Measurements from ENCODE around the gene RAP1GAP2. TPM values are rescaled to one million over a fixed set of nuclear protein-coding genes. Genes with fewer than 3 reads are reported as not detected.

RAP1GAP2 gene
- total RNA-seq, 1 donor: 2.9 TPM

DNA sequence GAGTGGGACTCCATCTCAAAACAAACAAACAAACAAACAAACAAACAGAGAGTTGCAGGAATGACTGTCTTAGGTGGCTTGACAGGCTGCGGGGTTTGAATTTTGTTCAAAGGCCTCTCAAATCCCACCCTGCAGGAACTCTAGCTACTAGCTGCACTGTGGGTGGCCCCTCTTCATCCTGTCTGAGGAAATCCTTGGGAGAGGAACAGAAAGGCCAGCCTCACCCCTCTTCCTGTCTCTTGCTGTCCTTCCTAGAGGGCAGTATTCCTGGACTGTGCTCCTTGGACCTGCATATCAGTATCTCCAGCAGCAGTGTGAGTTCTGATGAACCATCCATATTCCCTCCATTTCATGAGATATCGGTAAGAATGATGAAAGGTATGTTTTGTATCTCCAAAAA, 44.7 kb upstream of the RAP1GAP2 start:
- Histone ChIP-seq H2AFZ (ENCODE audit: low read length) (no peak overlapping the region), H3K9me3 (ENCODE audit: low read depth, low read length) (no peaks in the 10 kb centered on the region), H3K36me3 (ENCODE audit: insufficient read depth, low read length) (no peaks in the 10 kb centered on the region), H3K27me3 (ENCODE audit: insufficient read depth, low read length) (peaks cover 36% of the 10 kb centered on the region), H3K79me2 (ENCODE audit: insufficient read depth, low read length) (no peaks in the 10 kb centered on the region), H3K4me2 (ENCODE audit: insufficient read depth, low read length) (no peak overlapping the region), H4K20me1 (ENCODE audit: insufficient read depth, low read length) (no peaks in the 10 kb centered on the region), H3K4me3 (ENCODE audit: insufficient read depth, low read length) (no peak overlapping the region), H3K4me1 (ENCODE audit: insufficient read depth, low read length) (no peaks in the 10 kb centered on the region), H3K27ac (ENCODE audit: low read depth, low read length) (no peak overlapping the region)
- peak; percentile 73 for DNase-seq (ENCODE audit: insufficient read length, low spot score, missing footprints)
- TF ChIP-seq, protein P1, sequence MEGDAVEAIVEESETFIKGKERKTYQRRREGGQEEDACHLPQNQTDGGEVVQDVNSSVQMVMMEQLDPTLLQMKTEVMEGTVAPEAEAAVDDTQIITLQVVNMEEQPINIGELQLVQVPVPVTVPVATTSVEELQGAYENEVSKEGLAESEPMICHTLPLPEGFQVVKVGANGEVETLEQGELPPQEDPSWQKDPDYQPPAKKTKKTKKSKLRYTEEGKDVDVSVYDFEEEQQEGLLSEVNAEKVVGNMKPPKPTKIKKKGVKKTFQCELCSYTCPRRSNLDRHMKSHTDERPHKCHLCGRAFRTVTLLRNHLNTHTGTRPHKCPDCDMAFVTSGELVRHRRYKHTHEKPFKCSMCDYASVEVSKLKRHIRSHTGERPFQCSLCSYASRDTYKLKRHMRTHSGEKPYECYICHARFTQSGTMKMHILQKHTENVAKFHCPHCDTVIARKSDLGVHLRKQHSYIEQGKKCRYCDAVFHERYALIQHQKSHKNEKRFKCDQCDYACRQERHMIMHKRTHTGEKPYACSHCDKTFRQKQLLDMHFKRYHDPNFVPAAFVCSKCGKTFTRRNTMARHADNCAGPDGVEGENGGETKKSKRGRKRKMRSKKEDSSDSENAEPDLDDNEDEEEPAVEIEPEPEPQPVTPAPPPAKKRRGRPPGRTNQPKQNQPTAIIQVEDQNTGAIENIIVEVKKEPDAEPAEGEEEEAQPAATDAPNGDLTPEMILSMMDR (IDR thresholded peaks at IDR 0.05; ENCODE audit: extremely low read depth, low read depth, low read length): no peak

DNA sequence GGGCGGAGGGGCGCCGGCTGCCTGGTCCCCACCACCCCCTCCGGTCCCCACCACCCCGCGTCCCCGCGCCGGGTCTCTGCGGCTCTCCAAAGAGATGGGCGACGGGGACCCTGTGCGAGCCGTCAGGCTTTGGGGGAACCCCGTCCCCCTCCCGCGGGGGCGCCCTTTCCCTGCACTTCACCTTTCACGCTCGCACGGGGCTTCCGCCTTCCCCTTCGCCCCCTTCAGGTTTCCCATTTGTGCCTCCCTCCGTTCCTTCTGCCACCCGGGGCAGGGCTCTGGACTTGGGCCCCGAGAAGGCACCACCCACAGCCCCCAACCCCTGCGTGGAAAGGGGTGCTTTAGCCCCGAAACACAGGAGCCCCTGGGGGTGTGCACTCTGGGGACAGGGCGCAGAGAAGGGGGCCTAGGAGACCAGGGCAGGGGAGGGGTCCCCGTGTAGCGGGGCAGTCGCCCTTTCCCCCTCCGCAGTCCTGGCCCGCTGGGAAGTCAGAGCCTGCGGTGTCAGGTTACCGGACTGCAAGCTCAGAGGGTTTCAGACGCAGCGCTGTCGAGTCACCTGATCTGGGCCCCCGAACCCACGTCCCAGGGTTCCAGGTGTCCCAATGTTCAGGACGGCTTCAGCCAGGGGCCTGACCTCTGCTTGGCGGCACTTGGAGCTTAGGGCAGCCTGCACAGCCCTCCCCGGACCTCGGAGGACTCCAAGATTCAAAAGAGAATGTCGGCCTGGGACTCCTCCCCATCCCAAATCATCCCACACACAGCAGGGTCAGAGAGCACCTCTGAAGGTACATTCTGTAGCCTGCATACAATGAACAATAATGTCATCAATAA, 40.1 kb upstream of the RAP1GAP2 start:
- Histone ChIP-seq H3K4me3 (ENCODE audit: insufficient read depth, low read length) (no peak overlapping the region), H3K4me1 (ENCODE audit: insufficient read depth, low read length) (no peaks in the 10 kb centered on the region), H3K27ac (ENCODE audit: low read depth, low read length) (no peak overlapping the region), H3K79me2 (ENCODE audit: insufficient read depth, low read length) (no peaks in the 10 kb centered on the region), H3K27me3 (ENCODE audit: insufficient read depth, low read length) (peaks cover 14% of the 10 kb centered on the region), H2AFZ (ENCODE audit: low read length) (no peak overlapping the region), H3K9me3 (ENCODE audit: low read depth, low read length) (no peaks in the 10 kb centered on the region), H4K20me1 (ENCODE audit: insufficient read depth, low read length) (no peaks in the 10 kb centered on the region), H3K4me2 (ENCODE audit: insufficient read depth, low read length) (no peak overlapping the region), H3K36me3 (ENCODE audit: insufficient read depth, low read length) (no peaks in the 10 kb centered on the region)
- TF ChIP-seq, protein P1 (IDR thresholded peaks at IDR 0.05; ENCODE audit: extremely low read depth, low read depth, low read length): no peak
- DNase-seq (ENCODE audit: insufficient read length, low spot score, missing footprints): peak; percentile 83

DNA sequence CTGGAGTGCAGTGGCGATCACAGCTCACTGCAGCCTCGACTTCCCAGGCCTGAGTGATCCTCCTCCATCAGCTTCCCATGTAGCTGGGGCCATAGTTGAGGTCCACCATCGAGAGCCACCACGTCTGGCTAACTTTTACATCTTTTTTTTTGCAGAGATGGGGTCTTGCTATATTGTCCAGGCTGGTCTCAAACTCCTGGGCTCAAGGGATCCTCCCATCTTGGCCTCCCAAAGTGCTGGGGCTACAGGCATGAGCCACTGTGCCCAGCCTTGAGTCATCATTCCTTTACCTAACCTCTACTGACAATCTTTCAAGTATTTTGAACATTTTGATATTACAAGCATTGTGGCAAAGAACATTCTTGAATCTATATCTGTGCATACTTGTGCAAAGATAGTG, 37.4 kb upstream of the RAP1GAP2 start:
- Histone ChIP-seq H3K36me3 (ENCODE audit: insufficient read depth, low read length) (no peaks in the 10 kb centered on the region), H3K4me2 (ENCODE audit: insufficient read depth, low read length) (no peak overlapping the region), H3K79me2 (ENCODE audit: insufficient read depth, low read length) (no peaks in the 10 kb centered on the region), H3K4me3 (ENCODE audit: insufficient read depth, low read length) (no peak overlapping the region), H3K9me3 (ENCODE audit: low read depth, low read length) (no peaks in the 10 kb centered on the region), H3K4me1 (ENCODE audit: insufficient read depth, low read length) (no peaks in the 10 kb centered on the region), H3K27me3 (ENCODE audit: insufficient read depth, low read length) (peaks cover 20% of the 10 kb centered on the region), H4K20me1 (ENCODE audit: insufficient read depth, low read length) (no peaks in the 10 kb centered on the region), H3K27ac (ENCODE audit: low read depth, low read length) (no peak overlapping the region), H2AFZ (ENCODE audit: low read length) (no peak overlapping the region)
- TF ChIP-seq, protein P1 (IDR thresholded peaks at IDR 0.05; ENCODE audit: extremely low read depth, low read depth, low read length): no peak
- peak; percentile 37 for DNase-seq (ENCODE audit: insufficient read length, low spot score, missing footprints)

DNA sequence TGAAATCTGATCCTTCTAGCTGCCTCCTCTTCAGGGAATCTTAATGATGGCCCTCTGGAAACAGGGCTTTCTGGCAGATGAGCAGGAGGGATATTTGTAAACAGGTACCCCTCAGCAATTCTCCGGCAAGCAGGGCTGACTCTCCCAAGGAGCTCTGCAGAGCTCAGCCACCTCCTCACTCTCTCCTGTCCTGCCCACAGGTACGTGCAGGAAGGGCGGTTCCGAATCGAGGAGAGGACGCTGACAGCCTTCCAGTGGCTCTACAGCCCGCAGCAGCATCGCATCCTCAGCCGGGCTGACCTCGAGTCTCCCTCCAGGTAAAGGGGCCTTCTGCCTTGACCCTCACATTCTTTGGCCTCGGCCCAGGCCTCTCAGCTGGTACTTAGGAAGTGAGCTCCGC, 26.1 kb upstream of the RAP1GAP2 start:
- no peaks in the 10 kb centered on the region for H3K36me3 ChIP-seq (ENCODE audit: insufficient read depth, low read length)
- TF ChIP-seq, protein P1 (IDR thresholded peaks at IDR 0.05; ENCODE audit: extremely low read depth, low read depth, low read length): no peak
- H3K4me1 ChIP-seq (ENCODE audit: insufficient read depth, low read length): no peaks in the 10 kb centered on the region
- H3K79me2 ChIP-seq (ENCODE audit: insufficient read depth, low read length): no peaks in the 10 kb centered on the region
- no peak overlapping the region for H3K27ac ChIP-seq (ENCODE audit: low read depth, low read length)
- no peaks in the 10 kb centered on the region for H3K9me3 ChIP-seq (ENCODE audit: low read depth, low read length)
- H4K20me1 ChIP-seq (ENCODE audit: insufficient read depth, low read length): no peaks in the 10 kb centered on the region
- peaks cover 14% of the 10 kb centered on the region for H3K27me3 ChIP-seq (ENCODE audit: insufficient read depth, low read length)
- no peak overlapping the region for H2AFZ ChIP-seq (ENCODE audit: low read length)
- H3K4me3 ChIP-seq (ENCODE audit: insufficient read depth, low read length): no peak overlapping the region
- DNase-seq (ENCODE audit: insufficient read length, low spot score, missing footprints): no peak
- H3K4me2 ChIP-seq (ENCODE audit: insufficient read depth, low read length): no peak overlapping the region
